ENCODE data around the gene LIPH.
A peak's percentile ranks its signal among the peaks of the same experiment; 100 is the strongest.
"Not testable (repeated sequence)": the region's sequence is repeated elsewhere in the genome, so short reads cannot be mapped to it uniquely, and the experiment has no call there.

The LIPH gene

GRCh38 chr3:185552358-185552877 lies at the start of gene LIPH:
Gene LIPH (minus strand): TSS chr3:185552588. CDS start chr3:185552471, 117 bp downstream.
- DNase-seq (ENCODE audit: low spot score) = peak; percentile 52

DNA sequence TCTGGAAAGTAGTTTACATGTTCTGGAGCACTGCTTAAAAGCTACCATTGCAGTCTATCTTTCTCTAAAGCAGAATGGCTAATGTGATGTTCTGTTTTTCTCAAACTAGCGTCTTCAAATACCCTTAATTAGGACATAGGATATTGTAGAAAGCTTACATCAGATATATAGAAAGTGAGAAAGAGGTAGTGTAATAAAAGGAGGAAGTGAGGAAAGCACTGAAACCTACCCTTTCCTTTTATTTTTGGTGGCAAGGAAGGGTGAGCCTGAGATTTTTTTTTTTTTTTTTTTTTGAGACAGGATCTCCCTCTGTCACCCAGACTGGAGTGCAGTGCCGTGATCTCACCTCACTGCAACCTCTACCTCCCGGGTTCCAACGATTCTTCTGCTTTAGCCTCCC lies 43.1 kb upstream of the LIPH start:
- no peak for DNase-seq (ENCODE audit: low spot score)

DNA sequence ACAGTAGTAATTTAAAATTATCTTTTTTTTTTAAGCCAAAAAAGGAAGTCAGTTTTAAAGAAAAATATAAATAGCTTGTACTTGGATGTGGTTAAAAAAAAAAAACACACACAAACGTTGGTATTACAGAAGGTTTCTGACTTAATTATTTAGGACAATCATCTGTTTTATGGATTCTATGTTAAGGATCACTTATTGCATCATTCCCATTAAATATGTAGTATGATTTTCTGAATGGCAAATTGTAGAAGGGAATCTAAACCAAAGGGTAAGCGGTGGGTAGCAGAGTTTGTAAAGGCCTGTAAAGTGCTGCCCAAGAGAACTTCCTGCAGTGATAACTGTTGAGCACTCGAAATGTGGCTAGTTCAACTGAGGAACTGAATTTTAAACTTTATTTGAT lies 41.7 kb upstream of the LIPH start:
- DNase-seq (ENCODE audit: low spot score) = no peak

- no peak for DNase-seq (ENCODE audit: low spot score)
Measured at GRCh38 chr3:185586686-185587039, 34.3 kb upstream of the LIPH start.

- DNase-seq (ENCODE audit: low spot score) = peak; percentile 95
Measured at GRCh38 chr3:185585859-185586685, 33.7 kb upstream of the LIPH start, which contains the start of gene SENP2. Gene SENP2 (plus strand): TSS chr3:185586295. CDS start chr3:185586414, 119 bp downstream.

DNA sequence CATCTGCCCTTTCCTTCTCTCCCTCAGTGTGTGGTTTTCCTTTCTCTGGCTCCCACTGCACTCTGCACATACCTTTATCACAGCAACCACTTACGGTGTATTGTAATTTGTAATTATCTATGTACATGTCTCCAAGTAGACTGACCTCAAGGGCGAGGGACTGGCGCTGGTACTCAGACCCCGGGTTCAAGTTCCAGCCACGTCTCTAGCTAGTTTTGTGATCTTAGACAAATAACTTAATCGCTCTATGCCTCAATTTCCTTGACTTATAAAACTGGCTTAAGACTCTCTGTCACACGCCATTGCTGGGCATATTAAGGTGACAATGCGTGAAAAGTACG lies 33.1 kb upstream of the LIPH start:
- DNase-seq (ENCODE audit: low spot score) = no peak

- no peak for DNase-seq (ENCODE audit: low spot score)
Measured at GRCh38 chr3:185584686-185585085, 32.3 kb upstream of the LIPH start.

DNA sequence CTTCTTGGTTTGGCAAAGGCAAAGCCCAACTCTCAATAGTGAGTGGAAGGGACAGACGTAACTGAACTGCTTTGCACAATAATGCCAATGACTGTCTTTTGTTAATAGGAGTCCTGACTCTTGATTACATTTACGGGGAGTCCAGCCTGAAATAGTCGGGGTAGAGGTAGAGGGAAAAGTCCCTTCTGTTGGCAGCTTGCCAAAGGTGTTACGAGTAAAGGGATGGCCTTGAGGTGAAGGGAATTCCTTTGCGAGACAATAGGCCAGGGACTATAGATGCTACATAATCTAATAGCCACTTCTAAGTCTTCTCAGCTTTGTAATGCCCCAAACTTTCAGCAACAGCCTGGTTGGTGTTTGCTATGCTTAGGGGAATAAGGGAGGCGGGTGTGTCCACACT lies 31.5 kb upstream of the LIPH start:
- no peak for DNase-seq (ENCODE audit: low spot score)

DNA sequence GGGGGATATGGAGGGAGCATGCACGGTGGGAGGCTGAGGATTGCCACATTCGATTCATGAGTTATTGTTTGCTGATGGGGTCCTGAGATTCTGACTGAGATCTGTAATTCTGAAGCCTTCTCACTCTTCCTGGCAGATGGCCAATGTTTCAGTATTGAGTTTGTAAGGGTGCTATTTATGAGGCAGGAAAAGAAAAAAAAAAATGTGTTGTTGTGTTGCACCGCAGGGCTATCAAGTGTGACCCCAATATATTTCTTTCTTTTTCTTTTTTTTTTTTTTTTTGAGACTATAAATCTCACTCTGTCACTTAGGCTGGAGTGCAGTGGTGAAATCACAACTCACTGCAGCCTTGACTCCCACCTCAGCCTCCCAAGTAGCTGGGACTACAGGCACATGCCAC lies 30.5 kb upstream of the LIPH start:
- DNase-seq (ENCODE audit: low spot score) = no peak

GRCh38 chr3:185582236-185582635 lies 29.8 kb upstream of the LIPH start:
- no peak for DNase-seq (ENCODE audit: low spot score)

DNA sequence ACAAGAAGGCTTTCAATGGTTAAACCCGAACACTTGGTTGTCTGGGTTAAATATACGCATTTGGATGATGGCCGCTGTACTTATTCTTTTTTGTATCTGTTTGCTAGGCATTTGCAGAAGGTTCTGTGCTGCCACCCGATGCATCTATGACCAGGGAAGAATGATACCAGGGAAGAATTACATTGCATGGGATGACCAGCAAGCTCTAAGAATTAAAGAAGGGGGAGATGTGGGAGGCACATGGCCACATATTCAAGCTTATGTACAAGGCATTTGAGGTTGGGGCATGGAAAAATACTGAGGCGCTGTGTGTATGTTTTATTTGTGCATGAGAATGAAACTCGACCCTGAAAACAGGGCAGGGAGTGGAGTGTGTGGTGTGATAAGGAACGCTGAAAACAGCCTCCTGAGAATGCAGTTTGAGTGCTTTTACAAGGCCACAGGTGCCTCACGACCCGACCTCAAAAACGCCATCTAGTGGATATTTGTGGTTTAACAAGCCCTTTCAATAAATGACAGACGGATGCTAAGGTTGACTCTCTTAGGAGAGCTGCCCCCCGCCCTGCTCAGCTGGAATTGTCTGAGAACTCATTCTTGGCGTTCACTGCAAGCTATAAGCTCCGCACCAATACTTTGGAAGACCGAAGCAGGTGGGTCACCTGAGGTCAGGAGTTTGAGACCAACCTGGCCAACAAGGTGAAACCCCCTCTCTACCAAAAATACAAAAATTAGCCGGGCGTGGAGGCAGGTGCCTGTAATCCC lies 22.9 kb upstream of the LIPH start:
- DNase-seq (ENCODE audit: low spot score) = not testable (repeated sequence)

DNA sequence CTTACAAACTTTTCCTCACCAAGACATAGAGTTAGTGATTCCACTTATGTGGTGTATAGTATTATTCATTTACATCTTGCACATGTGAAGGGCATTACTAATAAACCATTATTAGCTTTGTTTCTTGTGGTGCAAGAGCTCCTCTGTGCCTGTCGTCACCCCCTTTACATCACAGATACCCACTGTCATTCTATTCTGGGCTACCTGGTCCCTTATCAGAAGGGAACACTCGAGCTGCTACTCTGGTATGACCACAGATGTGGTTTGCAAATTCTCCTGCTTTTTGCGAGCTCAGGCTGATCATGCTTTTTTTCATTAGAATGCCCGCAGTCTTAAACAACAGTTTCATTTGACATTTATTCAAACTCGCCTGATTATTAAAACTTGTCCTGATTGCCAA lies 19.8 kb upstream of the LIPH start:
- DNase-seq (ENCODE audit: low spot score) = no peak

GRCh38 chr3:185561958-185562357 lies 9.6 kb upstream of the LIPH start:
- no peak for DNase-seq (ENCODE audit: low spot score)

DNA sequence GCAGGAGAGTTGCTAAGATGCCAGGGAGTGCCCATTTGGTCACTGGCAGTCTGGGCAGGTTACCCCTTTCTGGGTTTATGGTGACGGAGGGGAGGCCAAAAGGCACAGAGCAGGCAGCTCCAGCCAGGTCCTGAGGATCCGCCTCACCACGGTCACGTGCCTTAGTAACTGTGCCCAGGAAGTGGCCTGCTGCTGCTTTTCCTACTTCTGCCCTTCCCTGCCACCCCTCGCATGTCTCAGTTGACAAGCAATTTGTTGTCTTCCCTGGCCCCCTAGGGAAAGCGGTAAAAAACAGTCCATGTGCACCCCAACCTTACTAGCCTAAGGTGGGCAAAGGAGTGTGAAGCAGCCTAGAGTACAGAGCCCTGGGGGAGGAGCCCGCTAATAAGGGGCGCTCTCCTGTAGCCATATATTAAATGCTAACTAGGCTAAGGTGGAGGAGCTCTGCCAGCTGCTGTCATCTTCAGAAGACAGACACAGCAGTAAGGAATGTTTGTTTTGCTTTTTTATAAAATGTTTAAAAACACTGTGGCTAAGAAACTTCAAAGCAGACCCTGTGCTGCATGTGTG lies 9.1 kb upstream of the LIPH start:
- no peak for DNase-seq (ENCODE audit: low spot score)

DNA sequence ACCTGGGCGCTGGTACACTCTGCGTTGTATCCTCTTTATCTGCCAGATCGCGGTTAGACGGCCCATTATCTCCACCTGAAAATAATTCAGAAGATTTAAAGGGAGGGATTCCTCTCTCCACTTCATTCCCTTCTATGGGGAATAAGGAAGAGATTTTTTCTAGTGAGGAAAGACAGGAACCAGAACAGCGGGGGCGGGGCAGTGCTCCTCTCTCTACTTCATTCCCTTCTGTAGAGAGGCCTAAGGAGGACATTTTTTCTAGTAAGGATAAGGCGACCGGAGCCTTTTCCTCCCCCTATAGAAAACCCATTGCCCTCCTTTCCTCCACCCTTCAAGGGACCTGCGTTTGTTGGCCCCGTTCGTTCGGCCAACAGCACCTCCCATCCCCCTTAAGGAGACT lies 8.3 kb upstream of the LIPH start:
- no peak for DNase-seq (ENCODE audit: low spot score)

GRCh38 chr3:185559706-185560090 lies 7.3 kb upstream of the LIPH start:
- no peak for DNase-seq (ENCODE audit: low spot score)

GRCh38 chr3:185558395-185558794 lies 6.0 kb upstream of the LIPH start:
- DNase-seq (ENCODE audit: low spot score) = peak; percentile 55

- DNase-seq (ENCODE audit: low spot score) = not testable (repeated sequence)
Measured at GRCh38 chr3:185556640-185557039, 4.3 kb upstream of the LIPH start.

- DNase-seq (ENCODE audit: low spot score) = no peak
Measured at GRCh38 chr3:185555860-185556347, 3.5 kb upstream of the LIPH start.

- DNase-seq (ENCODE audit: low spot score) = no peak
Measured at GRCh38 chr3:185555101-185555501, 2.7 kb upstream of the LIPH start.

- no peak for DNase-seq (ENCODE audit: low spot score)
Measured at GRCh38 chr3:185549651-185550111, 2.7 kb downstream of the LIPH start.

GRCh38 chr3:185549122-185549521 lies 3.3 kb downstream of the LIPH start:
- DNase-seq (ENCODE audit: low spot score) = no peak

- DNase-seq (ENCODE audit: low spot score) = no peak
Measured at GRCh38 chr3:185540695-185541094, 11.7 kb downstream of the LIPH start.
